Right renal cortex interstitium (tissue), 3 donors: ENCODE data around the gene BRK1. TPM values are rescaled to one million over a fixed set of nuclear protein-coding genes. Genes with fewer than 3 reads are reported as not detected.
A peak's percentile ranks its signal among the peaks of the same experiment; 100 is the strongest.
"Not testable (repeated sequence)": the region's sequence is repeated elsewhere in the genome, so short reads cannot be mapped to it uniquely, and the experiment has no call there.

Source experiments
- DNase-seq, 3 donors: peaks; one replicate each; pipeline ENCODE4 v3.0.0-alpha.2; 2013; ENCODE audit warnings: low read depth in 3 of 3, low spot score in 2 of 3
- polyA plus RNA-seq, 3 donors: library from polyadenylated mRNA; unstranded; fragments of 120-200 nt; gene quantifications; one replicate each; pipeline ENCODE4 v1.2.1, GENCODE V29; 2013; ENCODE audit not compliant: insufficient read length in 3 of 3

BRK1 gene
- 100 to 1,000 TPM; 215 to 235 (median 220) TPM for polyA plus RNA-seq

- DNase-seq = peak; percentile 86 to 87 (median 86)
Measured at GRCh38 chr3:10115326-10116137, at the start of gene BRK1. Gene BRK1 (plus strand): TSS chr3:10115675. CDS start chr3:10115702, 27 bp downstream.

- DNase-seq = not testable (repeated sequence)
Measured at GRCh38 chr3:10070077-10070476, 45.4 kb upstream of the BRK1 start.

- DNase-seq = no peak
Measured at GRCh38 chr3:10074666-10075065, 40.8 kb upstream of the BRK1 start.

GRCh38 chr3:10081871-10082270, 33.6 kb upstream of the BRK1 start:
- no peak for DNase-seq

GRCh38 chr3:10085738-10086137, 29.7 kb upstream of the BRK1 start:
- DNase-seq = no peak

- DNase-seq = no peak
Measured at GRCh38 chr3:10088256-10088655, 27.2 kb upstream of the BRK1 start.

- DNase-seq = no peak
Measured at GRCh38 chr3:10090179-10090578, 25.3 kb upstream of the BRK1 start.

- not testable (repeated sequence) for DNase-seq
Measured at GRCh38 chr3:10090774-10091173, 24.7 kb upstream of the BRK1 start.

GRCh38 chr3:10091387-10091786, 24.1 kb upstream of the BRK1 start:
- not testable (repeated sequence) for DNase-seq

- no peak for DNase-seq
Measured at GRCh38 chr3:10093678-10094077, 21.8 kb upstream of the BRK1 start.

- DNase-seq = no peak
Measured at GRCh38 chr3:10099041-10099440, 16.4 kb upstream of the BRK1 start.

- no peak for DNase-seq
Measured at GRCh38 chr3:10106919-10107318, 8.6 kb upstream of the BRK1 start.

GRCh38 chr3:10108091-10108490, 7.4 kb upstream of the BRK1 start, which contains the start of gene FANCD2OS:
Gene FANCD2OS (minus strand): TSS chr3:10108255. CDS start chr3:10104774, 3,481 bp downstream.
- DNase-seq = no peak

- peak in 2 of 3 donors; percentile 4 to 15 for DNase-seq
Measured at GRCh38 chr3:10116138-10116460, 624 bp downstream of the BRK1 start.

GRCh38 chr3:10116928-10117327, 1.5 kb downstream of the BRK1 start:
- DNase-seq = no peak

GRCh38 chr3:10119376-10119775, 3.9 kb downstream of the BRK1 start:
- DNase-seq = no peak

GRCh38 chr3:10121064-10121463, 5.6 kb downstream of the BRK1 start:
- DNase-seq = no peak

GRCh38 chr3:10122724-10123123, 7.2 kb downstream of the BRK1 start:
- no peak for DNase-seq

- not testable (repeated sequence) for DNase-seq
Measured at GRCh38 chr3:10135872-10136271, 20.4 kb downstream of the BRK1 start.

GRCh38 chr3:10136426-10137005, 21.0 kb downstream of the BRK1 start:
- no peak for DNase-seq

GRCh38 chr3:10137178-10137577, 21.7 kb downstream of the BRK1 start:
- no peak for DNase-seq

GRCh38 chr3:10140996-10141546, 25.6 kb downstream of the BRK1 start:
- no peak for DNase-seq
